ENCODE results near the gene SH2B2.
"Not testable (repeated sequence)": the region's sequence is repeated elsewhere in the genome, so short reads cannot be mapped to it uniquely, and the experiment has no call there.

The SH2B2 gene

DNA sequence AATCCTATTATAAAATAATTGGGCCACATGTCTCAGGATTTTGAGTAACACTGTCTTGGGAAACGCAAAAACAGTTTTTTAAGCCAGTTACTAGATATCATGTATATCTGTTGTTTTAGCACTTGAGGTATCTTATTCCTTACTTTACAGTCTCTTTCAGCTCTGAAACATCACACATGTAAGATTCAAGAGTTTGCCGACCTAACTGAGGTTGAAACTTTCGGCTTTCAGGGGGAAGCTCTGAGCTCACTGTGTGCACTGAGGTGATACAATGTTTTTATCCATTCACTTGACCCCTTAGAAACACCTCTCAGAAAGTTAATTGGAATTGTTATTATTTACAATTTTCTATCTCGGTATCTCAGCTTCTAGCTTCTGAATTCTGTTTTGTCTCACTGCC, 50.8 kb downstream of the SH2B2 start:
- not testable (repeated sequence) for DNase-seq

DNA sequence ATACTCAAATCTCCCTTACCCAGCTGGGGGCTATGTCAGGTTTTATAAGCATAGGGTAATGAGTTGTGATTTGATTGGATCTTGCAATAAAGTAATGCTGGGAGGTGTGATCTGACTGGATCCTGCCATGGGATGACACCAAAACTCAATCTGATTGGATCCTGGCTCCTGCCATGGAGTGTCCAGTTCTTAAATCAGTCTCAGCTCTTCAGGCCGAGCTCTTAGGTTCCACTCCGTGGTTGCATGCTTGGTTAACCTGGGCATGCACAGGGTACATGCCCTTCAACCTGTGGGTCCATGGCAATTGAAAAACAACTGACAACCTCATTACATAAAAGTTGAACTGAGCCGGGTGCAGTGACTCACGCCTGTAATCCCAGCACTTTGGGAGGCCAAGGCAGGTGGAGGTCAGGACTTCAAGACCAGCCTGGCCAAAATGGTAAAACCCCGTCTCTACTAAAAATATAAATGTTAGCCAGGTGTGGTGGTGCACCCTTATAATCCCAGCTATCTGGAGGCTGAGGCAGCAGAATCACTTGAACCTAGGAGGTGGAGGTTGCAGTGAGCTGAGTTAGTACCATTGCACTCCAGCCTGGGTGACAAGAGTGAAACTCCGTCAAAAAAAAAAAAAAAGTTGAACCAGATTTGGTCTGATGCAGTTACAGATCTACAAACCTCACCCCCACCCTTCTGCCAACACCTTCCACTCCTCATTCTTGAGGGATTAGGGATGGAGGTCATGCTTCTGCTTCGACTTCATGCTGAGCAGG, 54.1 kb downstream of the SH2B2 start:
- not testable (repeated sequence) for DNase-seq

DNA sequence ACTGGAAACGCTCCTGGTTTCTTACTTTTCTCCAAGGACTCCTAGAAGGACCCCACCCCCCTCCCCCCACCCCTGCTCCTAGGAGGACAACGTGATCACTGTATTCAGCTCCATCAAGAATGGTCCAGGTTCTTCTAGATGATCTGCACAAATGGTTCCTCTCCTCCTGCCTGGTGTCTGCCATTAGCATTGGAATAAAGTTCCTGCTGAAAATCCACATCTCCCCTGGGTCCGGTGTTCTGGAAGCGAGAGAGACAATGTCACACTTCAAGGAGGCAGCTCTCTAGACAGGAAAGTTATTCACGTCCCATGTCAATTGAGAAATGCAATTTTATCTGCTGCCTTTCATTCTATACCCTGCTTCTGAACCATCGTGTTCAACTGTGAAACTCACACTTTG, 60.3 kb downstream of the SH2B2 start:
- not testable (repeated sequence) for DNase-seq

DNA sequence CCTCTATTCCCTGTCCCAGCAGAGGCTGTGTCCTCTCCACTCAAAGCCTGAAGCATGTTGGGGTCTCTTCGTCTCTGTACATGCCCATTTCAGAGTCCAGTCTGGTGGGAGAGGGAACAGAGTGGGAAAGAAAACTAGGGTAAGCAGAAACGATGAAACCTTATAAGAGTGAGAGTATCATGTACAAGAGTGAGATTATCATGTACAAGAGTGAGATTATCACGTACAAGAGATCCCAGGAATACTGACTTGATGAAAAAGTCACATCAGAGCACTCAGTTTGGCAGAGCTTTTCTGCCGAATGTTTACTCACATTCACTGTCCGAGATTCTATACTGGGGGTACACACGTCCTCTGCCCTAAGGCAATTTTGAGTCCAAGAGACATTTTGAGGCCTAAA, 69.7 kb downstream of the SH2B2 start, which contains the start of gene SPDYE6:
SPDYE6 (minus strand) TSS at position 101 of the 400 bp plus-strand sequence. CDS start 421 bp downstream, outside the sequence.
- not testable (repeated sequence) for DNase-seq

DNA sequence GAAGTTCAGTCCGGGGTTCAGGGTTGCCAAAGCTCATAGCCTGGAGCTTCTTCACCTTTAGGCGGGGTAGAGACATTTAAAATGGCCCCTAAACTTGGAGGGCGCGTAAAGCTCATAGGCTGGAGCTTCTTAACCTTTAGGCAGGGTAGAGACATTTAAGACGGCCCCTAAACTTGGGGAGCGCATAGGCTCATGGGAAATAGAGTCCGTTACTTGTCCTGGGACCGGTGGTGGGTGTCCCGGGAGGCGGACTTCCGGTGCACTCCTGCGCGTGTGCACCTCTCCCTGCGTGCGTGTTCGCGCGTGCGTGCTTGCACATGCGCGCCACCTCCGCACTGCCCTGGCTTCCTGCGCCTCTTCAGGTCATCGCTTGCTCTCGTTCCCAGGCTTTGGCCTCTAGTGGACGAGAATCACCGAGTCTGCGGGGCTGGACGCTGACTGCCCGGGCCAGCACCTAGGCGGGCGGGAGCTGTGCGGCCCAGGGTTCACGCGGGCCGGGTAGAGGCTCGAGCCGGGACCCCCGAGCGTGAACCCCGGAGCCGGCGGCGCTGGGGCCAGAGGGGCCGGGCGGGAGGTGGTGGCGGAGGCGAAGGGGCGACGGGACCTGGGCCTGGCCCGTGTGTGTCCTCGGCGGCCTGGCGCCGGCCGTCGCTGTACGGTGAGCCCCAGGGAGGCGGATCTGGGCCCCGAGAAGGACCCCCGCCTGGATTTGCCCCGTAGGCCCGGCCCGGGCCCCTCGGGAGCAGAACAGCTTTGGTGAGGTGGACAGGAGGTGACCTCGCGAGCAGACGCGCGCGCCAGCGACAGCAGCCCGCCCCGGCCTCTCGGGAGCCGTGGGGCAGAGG, 77.1 kb downstream of the SH2B2 start:
- peak; percentile 98 for DNase-seq

DNA sequence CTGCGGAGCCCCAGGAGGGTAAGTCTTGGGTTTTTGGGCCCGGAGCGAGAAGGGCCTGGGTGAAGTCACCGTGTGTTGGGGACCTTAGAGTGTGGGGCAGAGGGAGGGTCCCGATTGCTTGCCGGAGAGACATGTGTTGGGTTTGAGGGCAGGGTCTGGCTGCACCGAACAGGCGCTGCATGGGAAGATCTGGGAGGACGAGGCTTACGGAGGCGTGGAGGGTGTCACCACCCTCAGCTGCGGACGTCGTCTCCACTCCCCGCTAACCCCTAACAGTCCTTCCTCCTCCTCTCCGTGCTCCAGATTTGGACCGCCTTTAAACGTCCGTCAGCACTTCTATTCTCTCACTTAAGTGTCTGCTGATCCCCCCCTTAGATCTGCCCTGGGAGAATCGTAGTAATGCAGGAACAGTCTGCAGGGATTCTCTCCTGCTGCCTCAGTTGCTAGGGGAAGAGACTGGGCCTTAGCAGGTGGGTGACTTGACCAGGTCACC, 77.8 kb downstream of the SH2B2 start:
- DNase-seq: not testable (repeated sequence)

DNA sequence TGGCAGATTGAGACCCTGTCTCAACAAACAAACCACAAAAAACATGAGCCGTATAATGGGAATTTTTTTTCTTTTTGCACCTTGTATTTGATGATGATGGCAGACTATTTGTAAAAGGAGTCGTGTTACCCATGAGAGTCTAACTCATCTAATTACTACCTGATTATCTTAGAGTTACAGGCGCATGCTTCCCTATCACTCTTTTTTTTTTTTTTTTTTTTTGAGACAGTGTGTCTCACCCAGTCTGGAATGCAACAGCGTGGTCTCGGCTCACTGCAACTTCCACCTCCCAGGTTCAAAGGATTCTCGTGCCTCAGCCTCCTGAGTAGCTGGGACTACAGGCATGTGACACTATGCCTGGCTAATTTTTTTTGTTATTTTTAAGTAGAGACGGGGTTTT, 78.7 kb downstream of the SH2B2 start:
- DNase-seq: not testable (repeated sequence)

- not testable (repeated sequence) for DNase-seq
Observed at GRCh38 chr7:102370038-102370437, 83.4 kb downstream of the SH2B2 start.

Data from CD4-positive, alpha-beta T cell treated with Interleukin-4 for 4 hours (primary cell).